HG03469 (cell line): ENCODE results near the gene ACOD1.
"Not testable (repeated sequence)": the region's sequence is repeated elsewhere in the genome, so short reads cannot be mapped to it uniquely, and the experiment has no call there.

Experiments used
- ATAC-seq: cut with Tn5 transposase; IDR thresholded peaks from one replicate; pipeline ENCODE4 v1.9.1; 2021; ENCODE audit warnings: mild to moderate bottlenecking, moderate library complexity, moderate number of reproducible peaks; ENCODE audit not compliant: unreplicated experiment

ACOD1 gene

GRCh38 chr13:76950101-76950500 is 1.8 kb downstream of the ACOD1 start:
- ATAC-seq, result no peak

- ATAC-seq, result no peak
These were observed 5.7 kb downstream of the ACOD1 start for GRCh38 chr13:76953968-76954367.

GRCh38 chr13:76954538-76954937 is 6.2 kb downstream of the ACOD1 start:
- no peak for ATAC-seq

- no peak for ATAC-seq
These were observed 6.9 kb downstream of the ACOD1 start for GRCh38 chr13:76955193-76955592.

GRCh38 chr13:76955661-76956060 is 7.3 kb downstream of the ACOD1 start:
- no peak for ATAC-seq

GRCh38 chr13:76958841-76959432 is 10.6 kb downstream of the ACOD1 start:
- no peak for ATAC-seq

- ATAC-seq, result not testable (repeated sequence)
These were observed 11.4 kb downstream of the ACOD1 start for GRCh38 chr13:76959734-76960133.

GRCh38 chr13:76965759-76966421 is 17.6 kb downstream of the ACOD1 start:
- no peak for ATAC-seq

GRCh38 chr13:76967031-76967430 is 18.7 kb downstream of the ACOD1 start:
- ATAC-seq, result no peak

- ATAC-seq, result no peak
These were observed 19.7 kb downstream of the ACOD1 start for GRCh38 chr13:76968041-76968440.

GRCh38 chr13:76969488-76970365 is 21.4 kb downstream of the ACOD1 start:
- no peak for ATAC-seq

GRCh38 chr13:76971215-76971614 is 22.9 kb downstream of the ACOD1 start:
- ATAC-seq, result peak; percentile 84

GRCh38 chr13:76971851-76972829 is 23.8 kb downstream of the ACOD1 start:
- ATAC-seq, result no peak

GRCh38 chr13:76973920-76974617 is 25.8 kb downstream of the ACOD1 start:
- no peak for ATAC-seq

GRCh38 chr13:76974618-76974975 is 26.3 kb downstream of the ACOD1 start:
- ATAC-seq, result no peak

- no peak for ATAC-seq
These were observed 27.6 kb downstream of the ACOD1 start for GRCh38 chr13:76975863-76976262.

GRCh38 chr13:76976490-76976889 is 28.2 kb downstream of the ACOD1 start:
- ATAC-seq, result no peak

- no peak for ATAC-seq
These were observed 28.6 kb downstream of the ACOD1 start for GRCh38 chr13:76976929-76977328.

- ATAC-seq, result peak; percentile 99
These were observed 31.9 kb downstream of the ACOD1 start for GRCh38 chr13:76980075-76980718.

GRCh38 chr13:76982061-76982460 is 33.8 kb downstream of the ACOD1 start:
- ATAC-seq, result no peak
